ENCODE data around the gene ZNF669.

ZNF669 gene

DNA sequence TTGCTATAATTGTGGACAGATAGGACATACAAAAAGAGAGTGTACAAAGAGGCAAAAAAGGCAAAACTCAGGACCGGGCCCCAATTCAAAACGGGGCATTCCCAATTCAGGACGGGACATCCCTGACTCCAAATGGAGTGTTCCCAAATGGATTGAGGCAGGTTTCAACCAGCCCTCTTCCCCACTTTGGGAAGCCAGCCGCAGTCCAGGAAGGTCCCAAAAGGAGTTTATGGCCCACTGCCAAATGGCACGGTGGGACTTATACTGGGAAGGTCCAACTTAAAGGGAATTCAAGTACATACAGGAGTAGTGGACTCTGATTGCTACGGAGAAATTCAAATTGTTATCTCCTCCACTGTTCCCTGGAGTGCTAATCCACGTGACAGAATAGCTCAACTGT is 3.5 kb upstream of the ZNF669 start:
- Histone ChIP-seq H3K4me3 (ENCODE audit: low read depth, low read length) (no peak overlapping the region), H3K9me3 (ENCODE audit: control insufficient read depth, insufficient read depth, low read depth, low read length) (no peaks in the 10 kb centered on the region), H3K27ac (ENCODE audit: extremely low read depth, low read depth, low read length) (no peak overlapping the region), H3K4me1 (ENCODE audit: control insufficient read depth, insufficient read depth, low read length) (no peaks in the 10 kb centered on the region), H3K36me3 (ENCODE audit: control insufficient read depth in 2 of 2, insufficient read depth in 1 of 2, low read length in 2 of 2) (no peaks in the 10 kb centered on the region)
- ChIA-PET POLR2A (no interaction called here), CTCF (no interaction called here)
- TF ChIP-seq ZNF174 (tag by site-specific recombination; IDR thresholded peaks at IDR 0.05) = no peak
- no peak for TF ChIP-seq ZBTB7A (tag by site-specific recombination; IDR thresholded peaks at IDR 0.05; ENCODE audit: low read depth)
- TF ChIP-seq GLI4 (tag by site-specific recombination; IDR thresholded peaks at IDR 0.05) = no peak
- TF ChIP-seq PATZ1 (tag by site-specific recombination; IDR thresholded peaks at IDR 0.05) = no peak
- no peak for TF ChIP-seq KLF1 (tag by site-specific recombination; IDR thresholded peaks at IDR 0.05)
- TF ChIP-seq ZNF10 (tag by site-specific recombination; IDR thresholded peaks at IDR 0.05) = no peak
- TF ChIP-seq ZFHX2 (tag by site-specific recombination; conservative IDR thresholded peaks at IDR 0.05) = no peak
- TF ChIP-seq, protein P1, sequence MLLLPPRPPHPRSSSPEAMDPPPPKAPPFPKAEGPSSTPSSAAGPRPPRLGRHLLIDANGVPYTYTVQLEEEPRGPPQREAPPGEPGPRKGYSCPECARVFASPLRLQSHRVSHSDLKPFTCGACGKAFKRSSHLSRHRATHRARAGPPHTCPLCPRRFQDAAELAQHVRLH (tag by site-specific recombination; IDR thresholded peaks at IDR 0.05) = no peak
- TF ChIP-seq ZNF596 (tag by site-specific recombination; IDR thresholded peaks at IDR 0.05) = no peak
- no peak for TF ChIP-seq ZNF274 (IDR thresholded peaks at IDR 0.05; ENCODE audit: low read length)
- TF ChIP-seq ZNF274 (tag by site-specific recombination; IDR thresholded peaks at IDR 0.05; ENCODE audit: borderline replicate concordance) = no peak
- no peak for TF ChIP-seq ZNF155 (tag by site-specific recombination; IDR thresholded peaks at IDR 0.05)
- no peak for TF ChIP-seq ZNF658 (tag by site-specific recombination; IDR thresholded peaks at IDR 0.05)
- no peak for TF ChIP-seq ZNF548 (tag by site-specific recombination; IDR thresholded peaks at IDR 0.05)
- TF ChIP-seq ZBTB10 (tag by site-specific recombination; IDR thresholded peaks at IDR 0.05) = no peak
- no peak for TF ChIP-seq ZNF24 (tag by site-specific recombination; IDR thresholded peaks at IDR 0.05)

- peaks cover 0 to 16% of the 10 kb centered on the region in 2 experiments; a peak in 1 of 3 replicates for H3K36me3 ChIP-seq (ENCODE audit: control insufficient read depth in 2 of 2, insufficient read depth in 1 of 2, low read length in 2 of 2)
- H3K27ac ChIP-seq (ENCODE audit: extremely low read depth, low read depth, low read length) = no peak overlapping the region
- CTCF ChIA-PET = no interaction called here
- H3K4me1 ChIP-seq (ENCODE audit: control insufficient read depth, insufficient read depth, low read length) = no peaks in the 10 kb centered on the region
- POLR2A ChIA-PET = no interaction called here
- TF ChIP-seq ZBTB17 (tag by site-specific recombination; IDR thresholded peaks at IDR 0.05) (no peak), ZNF391 (tag by site-specific recombination; IDR thresholded peaks at IDR 0.05; ENCODE audit: borderline replicate concordance, low read depth) (no peak), ZNF521 (tag by site-specific recombination; IDR thresholded peaks at IDR 0.05) (no peak), ZNF157 (tag by site-specific recombination; IDR thresholded peaks at IDR 0.05) (no peak), MYNN (tag by site-specific recombination; IDR thresholded peaks at IDR 0.05; ENCODE audit: borderline replicate concordance) (no peak), ZNF510 (tag by site-specific recombination; IDR thresholded peaks at IDR 0.05; ENCODE audit: insufficient replicate concordance) (no peak), ZNF792 (tag by site-specific recombination; IDR thresholded peaks at IDR 0.05) (no peak), ZNF610 (tag by site-specific recombination; IDR thresholded peaks at IDR 0.05; ENCODE audit: borderline replicate concordance) (no peak), ZNF530 (tag by site-specific recombination; IDR thresholded peaks at IDR 0.05; ENCODE audit: low read depth) (no peak), ZNF571 (tag by site-specific recombination; IDR thresholded peaks at IDR 0.05) (no peak), ZBTB10 (tag by site-specific recombination; IDR thresholded peaks at IDR 0.05) (no peak), ZNF658 (tag by site-specific recombination; IDR thresholded peaks at IDR 0.05) (no peak), ZNF426 (tag by site-specific recombination; IDR thresholded peaks at IDR 0.05) (no peak), ZNF10 (tag by site-specific recombination; IDR thresholded peaks at IDR 0.05) (no peak)
- TF ChIP-seq, protein P2, sequence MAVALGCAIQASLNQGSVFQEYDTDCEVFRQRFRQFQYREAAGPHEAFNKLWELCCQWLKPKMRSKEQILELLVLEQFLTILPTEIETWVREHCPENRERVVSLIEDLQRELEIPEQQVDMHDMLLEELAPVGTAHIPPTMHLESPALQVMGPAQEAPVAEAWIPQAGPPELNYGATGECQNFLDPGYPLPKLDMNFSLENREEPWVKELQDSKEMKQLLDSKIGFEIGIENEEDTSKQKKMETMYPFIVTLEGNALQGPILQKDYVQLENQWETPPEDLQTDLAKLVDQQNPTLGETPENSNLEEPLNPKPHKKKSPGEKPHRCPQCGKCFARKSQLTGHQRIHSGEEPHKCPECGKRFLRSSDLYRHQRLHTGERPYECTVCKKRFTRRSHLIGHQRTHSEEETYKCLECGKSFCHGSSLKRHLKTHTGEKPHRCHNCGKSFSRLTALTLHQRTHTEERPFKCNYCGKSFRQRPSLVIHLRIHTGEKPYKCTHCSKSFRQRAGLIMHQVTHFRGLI (tag by site-specific recombination; IDR thresholded peaks at IDR 0.05) = no peak
- no peaks in the 10 kb centered on the region for H3K9me3 ChIP-seq (ENCODE audit: control insufficient read depth, insufficient read depth, low read depth, low read length)
- H3K4me3 ChIP-seq (ENCODE audit: low read depth, low read length) = no peak overlapping the region
These were observed 1.8 kb upstream of the ZNF669 start for GRCh38 chr1:247105966-247106365.
